ENCODE results near the gene BACH1. TPM values are rescaled to one million over a fixed set of nuclear protein-coding genes. Genes with fewer than 3 reads are reported as not detected.

Gene BACH1
- total RNA-seq, 1 experiment from 2014 or later = 65.2 TPM

DNA sequence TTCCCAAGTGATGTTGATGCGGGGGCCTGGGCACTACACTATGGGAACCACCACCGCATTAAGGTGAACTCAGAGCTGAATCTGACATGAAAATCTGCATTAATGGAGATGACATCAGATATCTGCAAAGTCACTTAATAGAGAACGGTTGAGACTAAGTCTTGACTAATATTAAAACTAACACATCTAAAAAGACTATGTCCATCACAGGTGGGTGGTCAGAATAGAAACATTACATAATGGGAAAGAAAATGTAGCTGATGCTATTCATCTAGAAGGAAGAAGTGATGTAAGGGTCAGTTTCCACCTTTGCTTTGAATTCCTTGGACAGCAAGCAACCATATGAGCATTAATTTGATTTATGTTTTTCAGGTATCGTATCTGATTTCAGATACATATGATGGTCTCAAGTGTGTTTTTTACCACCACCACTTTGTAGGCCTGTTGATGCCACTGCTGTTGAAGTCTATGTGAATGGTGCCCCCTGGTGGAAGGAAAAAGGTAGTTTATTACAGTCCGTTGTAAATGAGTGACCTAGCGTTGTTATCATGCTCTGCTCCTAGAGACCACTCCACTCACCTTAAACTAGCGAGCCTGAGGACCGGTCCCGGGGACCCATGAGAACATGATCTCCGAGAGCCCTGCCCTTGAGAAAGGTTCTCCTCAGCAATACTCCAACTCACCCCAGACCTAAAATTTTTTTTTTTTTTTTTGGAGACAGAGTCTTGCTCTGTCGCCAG, 73.5 kb downstream of the BACH1 start:
- Histone ChIP-seq H3K9me3 (no peaks in the 10 kb centered on the region), H3K36me3 (ENCODE audit: control insufficient read depth, insufficient read depth, low read length) (no peaks in the 10 kb centered on the region), H3K4me3 (ENCODE audit: low read depth, low read length) (no peak overlapping the region), H3K4me1 (no peaks in the 10 kb centered on the region), H3K27me3 (replicated peaks; ENCODE audit: control insufficient read depth, insufficient read depth, low read length) (no peaks in the 10 kb centered on the region)
- no peak overlapping the region for H3K27ac Mint-ChIP-seq (ENCODE audit: unreplicated experiment)
- intact Hi-C loops (cut with micrococcal nuclease; ENCODE audit: unreplicated experiment) = loop anchor here (1.0 kb wide), 3 partner anchors 11 to 283 kb away; no protein-coding TSS in a partner anchor
- H3K36me3 Mint-ChIP-seq (ENCODE audit: insufficient read depth, unreplicated experiment) = no peaks in the 10 kb centered on the region
- H3K4me1 Mint-ChIP-seq (ENCODE audit: low read depth, unreplicated experiment) = no peaks in the 10 kb centered on the region
- ChIA-PET POLR2A (no interaction called here), CTCF (interaction anchor here (0.8 to 1.2 kb wide), 2 partner anchors 11 to 285 kb away, joined by 3 to 7 read pairs; no protein-coding TSS in a partner anchor)
- DNase-seq = peak; percentile 56 to 72
- H3K9me3 Mint-ChIP-seq (ENCODE audit: unreplicated experiment) = no peaks in the 10 kb centered on the region
- H3K4me3 Mint-ChIP-seq (ENCODE audit: unreplicated experiment) = no peak overlapping the region
- TF ChIP-seq, protein P1, sequence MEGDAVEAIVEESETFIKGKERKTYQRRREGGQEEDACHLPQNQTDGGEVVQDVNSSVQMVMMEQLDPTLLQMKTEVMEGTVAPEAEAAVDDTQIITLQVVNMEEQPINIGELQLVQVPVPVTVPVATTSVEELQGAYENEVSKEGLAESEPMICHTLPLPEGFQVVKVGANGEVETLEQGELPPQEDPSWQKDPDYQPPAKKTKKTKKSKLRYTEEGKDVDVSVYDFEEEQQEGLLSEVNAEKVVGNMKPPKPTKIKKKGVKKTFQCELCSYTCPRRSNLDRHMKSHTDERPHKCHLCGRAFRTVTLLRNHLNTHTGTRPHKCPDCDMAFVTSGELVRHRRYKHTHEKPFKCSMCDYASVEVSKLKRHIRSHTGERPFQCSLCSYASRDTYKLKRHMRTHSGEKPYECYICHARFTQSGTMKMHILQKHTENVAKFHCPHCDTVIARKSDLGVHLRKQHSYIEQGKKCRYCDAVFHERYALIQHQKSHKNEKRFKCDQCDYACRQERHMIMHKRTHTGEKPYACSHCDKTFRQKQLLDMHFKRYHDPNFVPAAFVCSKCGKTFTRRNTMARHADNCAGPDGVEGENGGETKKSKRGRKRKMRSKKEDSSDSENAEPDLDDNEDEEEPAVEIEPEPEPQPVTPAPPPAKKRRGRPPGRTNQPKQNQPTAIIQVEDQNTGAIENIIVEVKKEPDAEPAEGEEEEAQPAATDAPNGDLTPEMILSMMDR (IDR thresholded peaks at IDR 0.05; ENCODE audit: insufficient read depth in 1 of 2, low read depth in 1 of 2, low read length in 1 of 2, severe bottlenecking in 1 of 2, unreplicated experiment in 1 of 2) = peak; percentile 45 to 58
- H3K27me3 Mint-ChIP-seq (ENCODE audit: insufficient read depth, unreplicated experiment) = no peaks in the 10 kb centered on the region
- no TSS peak for BruUV-seq (replicated peaks)

DNA sequence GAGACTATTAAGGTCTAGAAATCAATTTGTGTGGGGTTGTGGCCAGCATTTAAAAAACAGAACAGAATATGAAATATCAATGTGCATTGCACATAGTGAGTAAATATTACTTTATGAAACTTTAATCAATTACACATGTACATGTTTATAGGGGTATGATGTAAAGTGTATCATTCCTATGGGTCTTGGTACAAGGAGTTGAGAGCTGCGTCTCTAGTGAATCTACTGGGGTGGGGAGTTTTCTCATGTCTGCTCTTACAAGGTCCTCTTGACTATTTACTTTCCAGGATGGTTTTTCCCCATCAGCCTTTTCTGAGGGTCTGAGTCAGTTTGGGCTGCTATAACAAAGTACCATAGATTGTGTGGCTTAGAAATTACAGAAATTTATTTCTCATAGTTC, 75.8 kb downstream of the BACH1 start:
- H3K36me3 ChIP-seq (ENCODE audit: control insufficient read depth, insufficient read depth, low read length) = no peaks in the 10 kb centered on the region
- peaks cover 15% of the 10 kb centered on the region for H3K9me3 Mint-ChIP-seq (ENCODE audit: unreplicated experiment)
- intact Hi-C loops (cut with micrococcal nuclease; ENCODE audit: unreplicated experiment) = no loop called here
- no peak for DNase-seq
- H3K4me1 Mint-ChIP-seq (ENCODE audit: low read depth, unreplicated experiment) = no peaks in the 10 kb centered on the region
- no peak overlapping the region for H3K4me3 Mint-ChIP-seq (ENCODE audit: unreplicated experiment)
- H3K4me3 ChIP-seq (ENCODE audit: low read depth, low read length) = no peak overlapping the region
- no peaks in the 10 kb centered on the region for H3K4me1 ChIP-seq
- ChIA-PET CTCF (no interaction called here), POLR2A (no interaction called here)
- no peak overlapping the region for H3K27ac Mint-ChIP-seq (ENCODE audit: unreplicated experiment)
- no peaks in the 10 kb centered on the region for H3K9me3 ChIP-seq
- BruUV-seq (replicated peaks) = no TSS peak
- H3K27me3 ChIP-seq (replicated peaks; ENCODE audit: control insufficient read depth, insufficient read depth, low read length) = no peaks in the 10 kb centered on the region
- no peaks in the 10 kb centered on the region for H3K27me3 Mint-ChIP-seq (ENCODE audit: insufficient read depth, unreplicated experiment)
- H3K36me3 Mint-ChIP-seq (ENCODE audit: insufficient read depth, unreplicated experiment) = no peaks in the 10 kb centered on the region
- TF ChIP-seq, protein P1 (IDR thresholded peaks at IDR 0.05; ENCODE audit: insufficient read depth in 1 of 2, low read depth in 1 of 2, low read length in 1 of 2, severe bottlenecking in 1 of 2, unreplicated experiment in 1 of 2) = no peak

DNA sequence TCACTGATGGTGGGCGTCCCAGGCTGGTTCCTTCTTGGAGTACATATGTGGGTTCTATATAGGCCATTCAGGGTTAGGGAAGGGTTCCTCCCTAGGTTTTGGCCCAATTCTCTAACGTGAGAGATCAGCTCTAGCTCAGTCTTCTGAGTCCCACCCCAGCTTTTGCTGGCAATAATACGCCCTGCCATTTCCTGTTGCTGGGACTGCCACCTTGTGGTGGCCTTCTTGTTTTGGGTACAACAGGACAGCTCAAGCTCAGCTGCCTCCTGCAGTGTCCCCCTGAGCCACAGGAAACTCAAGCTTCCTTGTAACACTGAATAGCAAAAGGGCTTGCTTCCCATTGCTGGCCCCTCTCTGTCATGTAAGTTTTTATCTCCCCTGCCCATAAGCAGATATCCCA, 77.8 kb downstream of the BACH1 start:
- ChIA-PET CTCF (interaction anchor here (0.6 to 0.8 kb wide), 2 partner anchors 15 to 212 kb away, joined by 5 to 8 read pairs; no protein-coding TSS in a partner anchor), POLR2A (no interaction called here)
- no peaks in the 10 kb centered on the region for H3K27me3 ChIP-seq (replicated peaks; ENCODE audit: control insufficient read depth, insufficient read depth, low read length)
- peaks cover 1% of the 10 kb centered on the region for H3K36me3 Mint-ChIP-seq (ENCODE audit: insufficient read depth, unreplicated experiment)
- no peaks in the 10 kb centered on the region for H3K36me3 ChIP-seq (ENCODE audit: control insufficient read depth, insufficient read depth, low read length)
- H3K27ac Mint-ChIP-seq (ENCODE audit: unreplicated experiment) = no peak overlapping the region
- TF ChIP-seq, protein P1 (IDR thresholded peaks at IDR 0.05; ENCODE audit: insufficient read depth in 1 of 2, low read depth in 1 of 2, low read length in 1 of 2, severe bottlenecking in 1 of 2, unreplicated experiment in 1 of 2) = peak in 1 of 2 experiments; percentile 35
- H3K9me3 Mint-ChIP-seq (ENCODE audit: unreplicated experiment) = peaks cover 15% of the 10 kb centered on the region
- no peaks in the 10 kb centered on the region for H3K27me3 Mint-ChIP-seq (ENCODE audit: insufficient read depth, unreplicated experiment)
- peaks cover 8% of the 10 kb centered on the region for H3K4me1 ChIP-seq
- no TSS peak for BruUV-seq (replicated peaks)
- H3K4me3 Mint-ChIP-seq (ENCODE audit: unreplicated experiment) = no peak overlapping the region
- DNase-seq = peak; percentile 30 to 40
- H3K9me3 ChIP-seq = peaks cover 6% of the 10 kb centered on the region; the same call in 1 of the 2 replicates
- intact Hi-C loops (cut with micrococcal nuclease; ENCODE audit: unreplicated experiment) = no loop called here
- no peak overlapping the region for H3K4me3 ChIP-seq (ENCODE audit: low read depth, low read length)
- peaks cover 3% of the 10 kb centered on the region for H3K4me1 Mint-ChIP-seq (ENCODE audit: low read depth, unreplicated experiment)
